ENCODE results near the gene NRN1L. TPM values are rescaled to one million over a fixed set of nuclear protein-coding genes. Genes with fewer than 3 reads are reported as not detected.

NRN1L gene
- total and polyA plus RNA-seq, 2 donors (not counting 3 experiments of a cell fraction or from before 2014, with no cell fraction given) = 0.37 TPM; not detected in 1

- DNase-seq (ENCODE audit: low read depth, low spot score) (no peak), FAIRE-seq (no peak)
- BruUV-seq (replicated peaks) = no TSS peak
- no peak overlapping the region for H3K4me2 ChIP-seq (ENCODE audit: insufficient read depth, low read length)
- CTCF ChIA-PET = interaction anchor here (0.6 to 6.1 kb wide), 5 partner anchors 27 to 257 kb away, joined by 3 to 29 read pairs (median 10); no protein-coding TSS in a partner anchor
- no peak overlapping the region for H3K4me3 ChIP-seq (replicated peaks in 1 of 3; ENCODE audit: insufficient read depth in 1 of 3, low read depth in 1 of 3, low read length in 3 of 3)
- no peaks in the 10 kb centered on the region for H3K9me1 ChIP-seq (replicated peaks; ENCODE audit: control insufficient read depth, extremely low read depth, insufficient read depth, low read length)
- no peak overlapping the region for H3K9ac ChIP-seq (replicated peaks; ENCODE audit: extremely low read depth, insufficient read depth, low read length)
- POLR2A ChIA-PET = no interaction called here
- H3K79me2 ChIP-seq (ENCODE audit: control insufficient read depth, insufficient read depth, low read length) = no peaks in the 10 kb centered on the region
- peaks cover 14% of the 10 kb centered on the region for H3K4me1 ChIP-seq (ENCODE audit: control insufficient read depth, extremely low read depth, insufficient read depth, low read length)
- H4K20me1 ChIP-seq (replicated peaks; ENCODE audit: control insufficient read depth, extremely low read depth, insufficient read depth, low read length) = no peaks in the 10 kb centered on the region
- H3K27ac ChIP-seq (ENCODE audit: insufficient read depth, low read depth, low read length) = no peak overlapping the region
- H3K27me3 ChIP-seq (ENCODE audit: control insufficient read depth in 2 of 2, insufficient read depth in 2 of 2, low read length in 2 of 2) = no peaks in the 10 kb centered on the region
- H3K9me3 ChIP-seq (replicated peaks; ENCODE audit: control insufficient read depth, insufficient read depth, low read length) = no peaks in the 10 kb centered on the region
- TF ChIP-seq GATA2 (IDR thresholded peaks at IDR 0.05; ENCODE audit: insufficient read depth, insufficient read length, low read depth, low read length) (no peak), POLR2AphosphoS5 (IDR thresholded peaks at IDR 0.05; ENCODE audit: insufficient read depth, low read depth, low read length) (no peak), EZH2 (IDR thresholded peaks at IDR 0.05; ENCODE audit: borderline replicate concordance, low read depth, low read length, severe bottlenecking) (no peak)
- dilution Hi-C loops (cut with MboI; ENCODE audit: extremely low pct_ligation_motif_present, low sequenced_read_pairs) (no loop called here), intact Hi-C loops (cut with micrococcal nuclease) (no loop called here)
- peaks cover 0 to 13% of the 10 kb centered on the region in 2 experiments for H3K36me3 ChIP-seq (ENCODE audit: control insufficient read depth in 2 of 2, extremely low read depth in 1 of 2, insufficient read depth in 2 of 2, low read length in 2 of 2)
- H2AFZ ChIP-seq (ENCODE audit: low read depth, low read length) = no peak overlapping the region
These were observed 45.5 kb downstream of the NRN1L start for GRCh38 chr16:67930191-67930590.

DNA sequence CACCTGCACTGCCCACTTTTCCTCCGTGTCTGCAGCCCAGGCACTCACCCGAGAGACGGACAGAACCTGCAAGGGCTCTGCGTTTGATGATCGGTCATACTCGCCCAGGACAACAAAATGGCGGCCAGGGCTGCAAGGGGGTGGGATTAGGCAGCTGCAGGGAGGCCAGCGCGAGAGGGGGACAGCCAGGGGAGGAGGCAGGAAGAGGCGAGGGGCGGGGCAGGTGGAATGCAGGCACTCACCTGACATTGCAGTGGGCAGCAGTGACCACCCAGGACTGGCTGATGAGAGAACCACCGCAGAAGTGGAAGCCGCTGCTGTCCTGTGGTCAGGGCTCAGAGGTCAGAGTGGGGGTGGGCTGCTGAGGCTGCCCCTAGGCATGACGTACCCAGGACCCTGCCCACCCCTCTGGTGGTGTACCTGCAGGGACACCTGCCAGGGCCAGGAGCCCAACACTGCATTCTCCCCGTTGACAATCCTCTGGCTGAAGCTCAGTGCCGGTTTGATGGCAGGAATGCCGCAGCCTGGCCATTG lies 46.1 kb downstream of the NRN1L start:
- no peaks in the 10 kb centered on the region for H3K9me1 ChIP-seq (replicated peaks; ENCODE audit: control insufficient read depth, extremely low read depth, insufficient read depth, low read length)
- dilution Hi-C loops (cut with MboI; ENCODE audit: extremely low pct_ligation_motif_present, low sequenced_read_pairs) (no loop called here), intact Hi-C loops (cut with micrococcal nuclease) (no loop called here)
- POLR2A ChIA-PET = no interaction called here
- BruUV-seq (replicated peaks) = no TSS peak
- CTCF ChIA-PET = interaction anchor here (0.6 to 2.0 kb wide), 4 partner anchors 28 to 114 kb away, joined by 3 to 12 read pairs (median 7); no protein-coding TSS in a partner anchor
- no peaks in the 10 kb centered on the region for H3K27me3 ChIP-seq (ENCODE audit: control insufficient read depth in 2 of 2, insufficient read depth in 2 of 2, low read length in 2 of 2)
- H3K79me2 ChIP-seq (ENCODE audit: control insufficient read depth, insufficient read depth, low read length) = no peaks in the 10 kb centered on the region
- peaks cover 0 to 13% of the 10 kb centered on the region in 2 experiments for H3K36me3 ChIP-seq (ENCODE audit: control insufficient read depth in 2 of 2, extremely low read depth in 1 of 2, insufficient read depth in 2 of 2, low read length in 2 of 2)
- H3K4me2 ChIP-seq (ENCODE audit: insufficient read depth, low read length) = no peak overlapping the region
- H3K9ac ChIP-seq (replicated peaks; ENCODE audit: extremely low read depth, insufficient read depth, low read length) = no peak overlapping the region
- H3K9me3 ChIP-seq (replicated peaks; ENCODE audit: control insufficient read depth, insufficient read depth, low read length) = no peaks in the 10 kb centered on the region
- no peak for FAIRE-seq
- peaks cover 17% of the 10 kb centered on the region for H3K4me1 ChIP-seq (ENCODE audit: control insufficient read depth, extremely low read depth, insufficient read depth, low read length)
- no peak for DNase-seq (ENCODE audit: low read depth, low spot score)
- no peak overlapping the region for H2AFZ ChIP-seq (ENCODE audit: low read depth, low read length)
- no peak overlapping the region for H3K27ac ChIP-seq (ENCODE audit: insufficient read depth, low read depth, low read length)
- H4K20me1 ChIP-seq (replicated peaks; ENCODE audit: control insufficient read depth, extremely low read depth, insufficient read depth, low read length) = no peaks in the 10 kb centered on the region
- no peak for TF ChIP-seq GATA2 (IDR thresholded peaks at IDR 0.05; ENCODE audit: insufficient read depth, insufficient read length, low read depth, low read length)
- no peak for TF ChIP-seq CTCF (IDR thresholded peaks at IDR 0.05; ENCODE audit: extremely low read depth in 1 of 2, insufficient read depth in 1 of 2, low read depth in 1 of 2, low read length in 2 of 2)
- TF ChIP-seq, protein P1, sequence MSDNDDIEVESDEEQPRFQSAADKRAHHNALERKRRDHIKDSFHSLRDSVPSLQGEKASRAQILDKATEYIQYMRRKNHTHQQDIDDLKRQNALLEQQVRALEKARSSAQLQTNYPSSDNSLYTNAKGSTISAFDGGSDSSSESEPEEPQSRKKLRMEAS (IDR thresholded peaks at IDR 0.05; ENCODE audit: insufficient read depth, insufficient read length) = no peak
- no peak for TF ChIP-seq JUN (IDR thresholded peaks at IDR 0.05; ENCODE audit: borderline replicate concordance, insufficient read depth, insufficient read length, low read depth)
- TF ChIP-seq POLR2AphosphoS5 (IDR thresholded peaks at IDR 0.05; ENCODE audit: insufficient read depth, low read depth, low read length) = no peak
- TF ChIP-seq MYC (IDR thresholded peaks at IDR 0.05; ENCODE audit: low read depth, low read length) = no peak
- no peak for TF ChIP-seq POLR2A (IDR thresholded peaks at IDR 0.05; ENCODE audit: low read depth, low read length)
- TF ChIP-seq EZH2 (IDR thresholded peaks at IDR 0.05; ENCODE audit: borderline replicate concordance, low read depth, low read length, severe bottlenecking) = no peak
- no peak for TF ChIP-seq FOS (IDR thresholded peaks at IDR 0.05; ENCODE audit: borderline replicate concordance, insufficient read depth, low read length)
- no peak overlapping the region for H3K4me3 ChIP-seq (replicated peaks in 1 of 3; ENCODE audit: insufficient read depth in 1 of 3, low read depth in 1 of 3, low read length in 3 of 3)
